GM18868 (cell line): ENCODE measurements around the gene CLSTN2.

ENCODE experiments used
- ATAC-seq: cut with Tn5 transposase; IDR thresholded peaks from one replicate; pipeline ENCODE4 v1.9.1; 2021; ENCODE audit warnings: mild to moderate bottlenecking, moderate library complexity; ENCODE audit not compliant: unreplicated experiment

The CLSTN2 gene

DNA sequence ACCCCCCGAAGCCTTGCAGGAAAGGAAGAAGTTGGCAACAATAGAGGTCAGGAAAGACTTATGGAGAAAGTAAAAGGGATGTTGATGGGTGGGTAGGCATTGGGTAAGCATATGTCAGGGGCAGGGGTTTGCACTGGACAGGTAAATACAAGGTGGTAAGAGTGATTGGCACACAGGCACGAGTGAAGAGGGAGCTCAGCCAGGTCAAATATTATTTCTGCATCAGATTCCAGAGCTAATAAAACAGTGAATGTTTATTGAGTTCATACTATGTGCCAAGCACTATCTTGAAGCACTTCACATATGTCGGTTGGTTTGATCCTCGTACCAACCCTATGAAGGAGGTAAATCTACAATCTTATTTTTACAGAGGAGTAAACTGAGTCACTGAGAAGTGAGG is 6.6 kb downstream of the CLSTN2 start:
- no peak for ATAC-seq

DNA sequence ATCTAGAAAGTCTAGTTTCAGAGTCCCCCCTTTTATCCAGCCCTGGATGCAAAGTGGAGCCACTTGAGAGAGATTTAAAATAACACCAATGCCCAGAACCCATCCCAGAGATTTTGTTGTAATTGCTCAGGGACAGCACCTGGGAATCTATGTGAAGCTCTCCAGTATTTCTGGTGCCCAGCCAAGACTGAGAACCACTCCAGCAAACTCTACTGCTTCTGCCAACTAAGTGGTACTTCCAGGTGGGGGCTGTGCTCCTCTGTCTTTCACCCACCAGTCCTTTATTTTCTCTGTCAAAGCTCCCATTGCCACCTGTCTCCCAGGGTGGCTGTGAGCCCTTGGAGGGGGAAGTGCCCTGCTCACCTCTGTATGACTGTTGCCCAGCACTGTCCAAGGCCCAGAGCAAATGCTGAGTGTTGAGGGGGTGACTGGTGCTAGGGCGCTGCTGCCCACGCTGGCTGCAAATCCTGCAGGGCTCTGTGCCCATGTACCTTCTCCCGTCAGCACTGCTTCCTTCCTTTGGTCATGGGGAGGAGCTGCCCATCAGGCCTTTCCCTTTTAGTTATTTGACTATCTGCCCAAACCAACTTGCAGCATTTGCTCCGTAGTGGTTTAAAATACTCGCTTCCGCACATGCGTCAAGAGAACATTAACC is 9.4 kb downstream of the CLSTN2 start:
- ATAC-seq: no peak

GRCh38 chr3:139945386-139945785 is 10.4 kb downstream of the CLSTN2 start:
- ATAC-seq: no peak

GRCh38 chr3:139945942-139946341 is 11.0 kb downstream of the CLSTN2 start:
- ATAC-seq: no peak

- no peak for ATAC-seq
Observed at GRCh38 chr3:139948467-139948866, 13.5 kb downstream of the CLSTN2 start.

GRCh38 chr3:139948898-139949297 is 13.9 kb downstream of the CLSTN2 start:
- ATAC-seq: no peak

DNA sequence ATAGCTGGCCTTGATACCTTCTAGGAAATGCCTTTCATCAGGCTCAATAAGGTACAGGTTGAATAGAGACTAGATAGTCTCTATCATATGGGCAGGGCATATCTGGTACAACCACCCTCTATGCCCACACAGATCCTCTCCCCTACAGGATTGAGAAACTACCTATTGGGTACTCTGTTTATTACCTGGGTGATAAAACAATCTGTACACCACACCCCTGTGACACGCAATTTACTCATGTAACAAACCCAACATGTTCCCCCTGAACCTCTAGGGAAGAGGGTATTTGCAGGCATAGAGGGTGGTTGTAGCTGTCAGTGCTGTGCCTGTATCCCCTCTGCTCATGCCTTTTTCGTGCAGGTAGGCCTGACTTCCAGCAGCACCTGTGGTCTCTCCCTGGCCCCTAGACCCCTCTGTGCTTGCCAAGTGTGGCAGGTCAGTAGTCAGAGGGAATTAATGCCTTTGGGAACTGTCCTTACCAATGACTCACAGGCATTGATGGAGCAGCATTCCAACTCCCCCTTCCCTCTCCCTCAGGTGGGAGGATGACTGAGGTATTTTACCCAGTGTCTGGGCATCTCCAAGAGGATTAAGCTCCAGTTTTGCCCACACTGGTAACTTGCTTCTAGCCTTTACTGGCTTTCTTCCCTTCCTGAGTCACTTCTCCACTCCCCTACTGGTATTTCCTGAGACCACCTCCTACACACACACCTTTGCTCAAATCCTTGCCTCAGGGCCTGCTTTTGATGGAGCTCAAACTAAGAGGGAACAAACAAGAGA is 18.3 kb downstream of the CLSTN2 start:
- ATAC-seq: no peak

DNA sequence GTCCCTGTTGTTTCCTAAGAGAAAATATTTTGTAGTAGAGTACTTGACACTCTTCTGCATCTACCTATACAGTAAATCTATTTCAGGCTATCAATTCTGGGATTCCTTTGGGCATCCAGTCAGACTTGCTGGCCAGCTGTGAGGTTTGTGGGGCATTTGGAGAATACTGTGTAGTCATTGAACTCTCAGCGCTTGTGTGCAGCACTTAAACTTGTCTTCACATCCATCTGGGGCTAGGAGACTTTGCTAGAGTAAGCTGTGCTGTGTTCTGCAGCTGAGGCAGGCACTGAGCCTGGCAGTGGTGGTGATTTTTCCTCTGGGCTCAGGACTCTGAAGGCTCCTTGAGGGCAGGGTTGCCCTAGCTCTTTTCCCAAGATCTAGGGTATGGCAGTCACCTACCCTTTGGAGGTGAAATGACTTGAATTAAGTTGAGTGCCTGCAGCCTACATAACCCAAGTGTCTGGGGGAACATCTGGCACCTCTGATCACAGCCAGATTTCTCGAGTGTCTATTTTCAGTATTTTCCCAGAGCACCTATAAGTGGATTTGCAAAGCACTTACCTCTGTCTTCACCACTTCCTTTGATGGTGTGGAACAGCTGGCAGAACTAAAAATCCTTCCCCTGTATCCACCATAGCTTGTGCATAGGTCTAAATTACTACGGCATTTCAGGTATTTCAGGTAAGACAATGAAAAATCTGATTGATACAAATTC is 19.3 kb downstream of the CLSTN2 start:
- no peak for ATAC-seq

- ATAC-seq: no peak
Observed at GRCh38 chr3:139957844-139958243, 22.9 kb downstream of the CLSTN2 start.

DNA sequence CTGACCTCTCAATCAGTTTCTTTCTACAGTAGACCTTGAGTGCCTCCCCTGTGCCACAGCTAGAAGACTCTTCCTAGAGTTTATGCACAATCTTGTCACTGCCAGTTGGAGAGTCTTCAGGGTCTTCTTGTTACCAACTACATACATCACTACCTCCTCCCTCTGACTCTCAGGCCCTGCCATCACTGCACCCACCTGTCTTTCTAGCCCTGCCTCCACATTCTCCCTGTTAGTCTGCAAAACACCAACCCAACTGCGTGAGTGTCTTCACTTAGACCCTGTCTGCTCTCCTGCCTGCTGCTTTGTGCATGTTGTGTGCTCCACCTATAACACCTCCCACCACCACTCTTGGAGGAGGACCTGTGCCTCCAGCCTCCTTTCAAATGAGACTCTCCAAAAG is 34.4 kb downstream of the CLSTN2 start:
- no peak for ATAC-seq

DNA sequence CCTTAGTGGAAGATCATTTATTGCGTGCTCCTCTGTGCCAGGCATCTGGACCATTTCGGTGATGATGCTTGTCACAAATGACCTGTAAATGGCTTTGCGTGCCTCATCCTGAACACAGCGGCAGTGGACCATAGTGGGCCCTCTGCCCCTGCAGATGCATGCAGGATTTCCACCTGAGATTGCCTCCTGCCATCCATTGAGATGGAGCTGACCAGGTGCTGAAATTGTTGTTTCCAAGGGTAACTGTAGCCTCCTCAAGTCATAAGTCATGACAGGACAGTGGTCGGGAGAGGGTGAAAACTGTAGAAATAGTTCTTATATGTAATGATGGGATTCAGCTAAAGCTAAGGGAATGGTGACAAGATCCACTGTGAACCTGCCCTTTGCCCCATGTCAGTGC is 35.5 kb downstream of the CLSTN2 start:
- ATAC-seq: no peak

GRCh38 chr3:139974809-139975425 is 39.9 kb downstream of the CLSTN2 start:
- no peak for ATAC-seq

DNA sequence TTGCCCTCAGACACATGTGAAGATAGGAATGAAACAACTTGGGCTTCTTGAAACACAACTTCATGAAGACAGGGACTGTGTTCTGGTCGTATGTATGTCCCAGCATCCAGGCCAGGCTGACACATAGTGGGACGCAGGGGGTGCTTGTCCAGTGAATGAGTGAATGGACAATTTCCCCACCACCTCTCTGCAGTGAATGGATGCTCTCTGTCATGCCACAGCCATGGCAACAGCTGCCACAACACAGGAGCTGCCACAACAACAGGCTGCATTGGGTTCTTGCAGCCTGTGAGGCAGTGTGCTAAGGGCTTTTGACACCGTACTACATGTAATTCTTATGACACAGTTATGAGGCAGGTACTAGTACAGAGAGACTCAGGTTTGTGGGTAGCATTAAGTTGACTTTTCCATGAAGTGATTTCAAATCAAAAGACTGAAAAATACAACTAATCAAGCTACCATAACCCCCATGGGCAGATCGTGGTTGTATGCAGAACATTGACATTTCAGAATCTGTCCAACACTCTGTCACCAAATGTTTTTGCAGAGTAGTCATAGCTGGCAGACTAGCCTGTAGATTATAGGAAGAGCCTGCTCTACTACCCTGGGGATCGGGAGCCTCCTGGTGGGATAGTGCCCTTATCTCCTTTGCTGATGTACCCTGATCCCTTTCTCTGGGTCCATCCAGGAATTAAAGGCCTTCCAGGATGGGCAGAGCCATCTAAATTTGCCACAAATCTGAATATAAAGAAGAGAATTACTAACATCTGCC is 40.8 kb downstream of the CLSTN2 start:
- ATAC-seq: no peak

DNA sequence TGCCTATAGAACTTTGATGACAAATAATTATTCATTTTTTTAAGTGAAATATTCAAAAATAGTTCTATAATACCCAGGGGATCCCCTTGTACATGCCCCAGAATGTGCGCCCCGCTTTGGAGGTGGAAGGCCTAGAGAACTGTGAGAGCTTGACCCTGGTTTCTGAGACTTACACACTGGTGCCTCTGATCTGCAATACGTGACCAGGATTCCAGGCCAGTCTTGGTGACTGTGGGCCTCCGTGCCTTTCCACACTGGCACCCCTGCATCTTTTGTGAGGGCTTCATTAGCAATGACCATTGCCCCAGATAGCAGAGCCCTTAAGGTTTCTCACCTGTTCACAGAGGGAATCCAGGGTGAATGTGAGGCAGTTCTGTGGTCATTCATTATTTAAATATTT is 44.0 kb downstream of the CLSTN2 start:
- ATAC-seq: no peak

GRCh38 chr3:139979991-139980390 is 45.0 kb downstream of the CLSTN2 start:
- no peak for ATAC-seq

DNA sequence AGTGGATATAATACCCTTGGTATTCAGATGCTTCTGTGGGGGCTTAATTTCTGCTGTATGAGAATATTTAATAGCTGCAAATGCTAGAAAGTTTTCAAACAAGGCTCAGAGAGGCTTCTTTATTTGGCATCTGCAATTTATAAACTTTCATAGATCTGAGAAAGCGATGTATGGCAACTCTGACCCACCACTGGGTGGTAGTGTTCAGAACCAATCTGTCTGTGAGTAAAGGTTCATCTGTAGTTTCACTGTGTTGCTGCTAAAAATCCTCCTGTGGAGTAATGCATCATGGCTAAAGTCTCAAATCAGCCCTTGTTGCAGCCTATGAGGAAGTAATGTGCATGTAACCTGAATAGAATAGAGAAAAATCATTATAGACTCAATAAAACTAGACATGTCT is 47.4 kb downstream of the CLSTN2 start:
- ATAC-seq: no peak

GRCh38 chr3:139985576-139985975 is 50.6 kb downstream of the CLSTN2 start:
- no peak for ATAC-seq

DNA sequence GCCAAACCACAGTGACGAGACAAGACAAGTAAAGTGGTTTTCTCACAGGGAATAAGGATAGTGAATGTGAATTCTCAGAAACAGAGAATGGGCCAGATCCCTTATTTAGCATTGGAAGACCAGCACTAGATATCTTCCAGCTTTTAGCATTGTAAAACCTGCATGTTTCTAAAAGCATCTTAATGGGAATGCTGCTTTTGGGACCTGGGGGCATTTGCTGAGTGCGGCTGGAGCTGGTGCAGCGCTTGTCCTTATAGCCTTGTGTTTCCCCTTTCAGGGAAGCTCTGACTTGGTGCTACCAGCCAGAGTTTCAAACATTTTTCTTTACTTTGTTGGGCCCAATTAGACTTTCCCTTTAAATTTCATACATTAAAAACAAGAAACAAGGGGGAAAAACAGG is 52.9 kb downstream of the CLSTN2 start:
- ATAC-seq: no peak

DNA sequence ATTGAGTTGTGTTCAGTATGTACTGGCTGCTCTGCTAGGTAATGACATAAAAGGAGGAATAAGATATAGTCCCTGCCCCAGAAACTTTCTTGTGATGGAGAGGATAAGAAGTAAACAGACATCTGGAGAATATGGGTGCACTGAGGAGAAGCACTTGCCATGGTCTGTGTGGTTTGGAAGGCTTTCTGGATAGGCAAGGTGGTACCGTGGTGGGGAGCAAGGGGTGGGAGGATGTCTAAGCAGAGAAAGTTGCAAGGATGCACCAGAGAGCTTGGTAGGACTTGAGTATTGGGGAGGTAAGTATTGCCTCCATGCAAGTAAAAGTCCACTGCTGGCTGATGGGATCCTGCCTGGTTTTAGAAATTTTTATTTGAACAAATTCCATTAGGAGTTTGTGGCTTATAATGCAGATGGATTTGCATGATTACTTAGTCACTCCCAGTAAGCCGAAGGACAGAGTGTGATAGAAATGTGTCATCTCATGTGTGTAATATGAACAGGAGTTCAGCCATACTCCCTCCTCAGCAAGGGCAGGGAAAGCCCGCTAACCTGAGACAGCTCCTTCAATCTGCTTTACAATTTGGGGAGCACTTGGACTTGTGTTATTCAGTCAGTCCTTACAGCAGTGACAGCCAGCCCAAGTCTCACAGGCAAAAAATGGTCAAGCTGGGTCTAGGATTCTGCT is 53.6 kb downstream of the CLSTN2 start:
- no peak for ATAC-seq

GRCh38 chr3:139994891-139995290 is 59.9 kb downstream of the CLSTN2 start:
- no peak for ATAC-seq
